ENCODE data around the gene DVL1. TPM values are rescaled to one million over a fixed set of nuclear protein-coding genes. Genes with fewer than 3 reads are reported as not detected.

DVL1 gene
- total RNA-seq, 2 experiments from 2014 or later: 37.2 to 39.2 TPM

DNA sequence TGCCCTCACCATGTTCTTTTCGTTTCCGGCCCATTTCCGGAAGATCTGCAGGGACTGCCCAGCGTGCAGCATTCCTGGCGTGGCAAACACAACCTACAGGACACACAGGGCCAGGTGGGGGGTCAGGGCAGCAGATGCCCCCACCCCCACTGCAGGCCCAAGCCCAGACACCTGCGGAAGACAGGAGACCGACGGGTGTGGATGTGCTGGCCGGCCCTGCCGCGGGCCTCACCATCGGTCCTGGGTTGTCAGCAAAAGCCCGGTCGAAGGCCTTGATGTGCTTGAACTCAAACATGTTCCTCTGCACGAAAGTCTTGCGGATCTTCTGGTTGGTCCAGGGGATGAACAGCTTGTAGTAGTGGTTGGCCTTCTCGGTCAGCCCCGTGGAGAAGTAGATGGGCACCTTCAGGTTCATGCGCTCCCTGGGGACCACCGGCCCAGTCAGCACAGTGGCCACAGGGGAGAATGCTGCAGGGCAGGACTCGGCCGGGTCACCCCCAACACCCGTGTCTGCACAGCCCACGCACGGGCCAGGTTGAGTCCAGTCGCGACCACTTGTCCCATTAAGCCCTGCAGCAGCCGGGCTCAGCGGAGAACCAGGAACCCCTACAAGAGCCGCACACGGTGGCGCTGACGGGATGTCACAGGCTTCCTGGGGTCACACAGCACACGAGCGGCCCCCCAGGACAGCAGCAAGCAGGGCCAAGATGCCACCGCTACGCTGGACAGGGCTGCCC lies 35.5 kb downstream of the DVL1 start:
- intact Hi-C loops (cut with micrococcal nuclease): no loop called here
- Mint-ChIP-seq H3K4me1 (ENCODE audit: low read depth) (no peaks in the 10 kb centered on the region), H3K36me3 (ENCODE audit: low read depth) (peaks cover 25% of the 10 kb centered on the region), H3K27ac (no peak overlapping the region), H3K4me3 (no peak overlapping the region), H3K9me3 (no peaks in the 10 kb centered on the region), H3K27me3 (no peaks in the 10 kb centered on the region)
- ChIA-PET POLR2A (interaction anchor here (0.7 to 2.1 kb wide), 4 partner anchors 9 to 32 kb away, joined by 3 to 5 read pairs (median 4); partner anchors contain the start of gene TAS1R3), CTCF (no interaction called here)
- ATAC-seq (no peak), DNase-seq (no peak)
- TF ChIP-seq CTCF (IDR thresholded peaks at IDR 0.05): no peak

DNA sequence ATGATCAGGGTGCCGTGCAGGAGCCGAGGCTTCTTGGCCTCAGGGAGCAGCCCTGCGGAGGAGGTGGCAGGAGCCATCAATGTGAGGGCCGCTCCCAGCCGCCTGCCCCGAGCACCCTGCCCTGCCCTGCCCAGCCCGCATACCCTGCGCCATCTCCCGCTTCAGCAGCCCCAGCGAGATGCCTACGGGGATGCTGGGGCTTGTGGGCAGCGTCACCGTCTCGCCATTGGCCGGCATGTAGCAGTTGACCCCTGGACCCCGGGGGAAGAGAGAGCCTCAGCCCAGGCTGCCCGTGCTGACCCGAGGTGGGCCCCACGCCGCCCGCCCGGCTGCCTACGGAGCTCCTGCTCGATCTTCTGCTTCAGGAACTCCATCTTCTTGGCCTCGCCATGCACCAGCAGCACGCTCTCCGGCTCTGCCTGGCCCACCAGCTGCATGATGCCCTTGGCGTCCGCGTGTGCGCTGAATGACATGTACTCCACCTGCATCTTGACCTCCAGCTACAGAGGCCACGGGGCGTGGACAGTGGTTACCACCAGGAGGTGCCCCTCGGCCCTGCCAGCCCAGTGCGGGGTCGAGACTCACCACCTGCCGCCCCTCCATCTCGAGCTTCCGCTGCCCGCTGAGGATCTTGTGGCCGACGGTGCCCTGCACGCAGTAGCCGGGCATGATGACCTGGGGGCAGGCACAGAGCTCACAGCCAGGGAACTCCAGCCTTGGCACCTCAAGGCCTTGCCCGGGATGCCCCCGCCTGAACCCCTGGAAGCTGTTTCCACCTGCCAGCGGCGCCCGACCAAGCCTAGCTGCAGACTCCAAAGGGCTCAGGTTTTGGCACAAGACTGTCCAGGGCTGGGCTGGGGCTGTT lies 36.5 kb downstream of the DVL1 start:
- CTCF ChIA-PET: no interaction called here
- ATAC-seq: no peak
- Mint-ChIP-seq H3K27ac (no peak overlapping the region), H3K27me3 (no peaks in the 10 kb centered on the region), H3K9me3 (no peaks in the 10 kb centered on the region), H3K4me1 (ENCODE audit: low read depth) (no peaks in the 10 kb centered on the region), H3K4me3 (no peak overlapping the region), H3K36me3 (ENCODE audit: low read depth) (peaks cover 27% of the 10 kb centered on the region)
- DNase-seq: no peak
- POLR2A ChIA-PET: interaction anchor here (1.0 to 2.1 kb wide), 4 partner anchors 10 to 29 kb away, joined by 3 to 5 read pairs (median 4); partner anchors contain the start of gene TAS1R3
- no peak for TF ChIP-seq CTCF (IDR thresholded peaks at IDR 0.05)
- intact Hi-C loops (cut with micrococcal nuclease): no loop called here

- Mint-ChIP-seq H3K36me3 (ENCODE audit: low read depth) (peaks cover 25% of the 10 kb centered on the region), H3K27ac (no peak overlapping the region), H3K9me3 (no peaks in the 10 kb centered on the region), H3K27me3 (no peaks in the 10 kb centered on the region), H3K4me1 (ENCODE audit: low read depth) (peaks cover 7% of the 10 kb centered on the region), H3K4me3 (no peak overlapping the region)
- no peak for TF ChIP-seq CTCF (IDR thresholded peaks at IDR 0.05)
- intact Hi-C loops (cut with micrococcal nuclease): no loop called here
- ATAC-seq (no peak), DNase-seq (no peak)
- POLR2A ChIA-PET: interaction anchor here (1.0 to 1.1 kb wide), 3 partner anchors 17 to 64 kb away, joined by 3 read pairs; partner anchors contain the start of gene AURKAIP1
- CTCF ChIA-PET: no interaction called here
Measured at GRCh38 chr1:1311107-1312104, 37.8 kb downstream of the DVL1 start.

DNA sequence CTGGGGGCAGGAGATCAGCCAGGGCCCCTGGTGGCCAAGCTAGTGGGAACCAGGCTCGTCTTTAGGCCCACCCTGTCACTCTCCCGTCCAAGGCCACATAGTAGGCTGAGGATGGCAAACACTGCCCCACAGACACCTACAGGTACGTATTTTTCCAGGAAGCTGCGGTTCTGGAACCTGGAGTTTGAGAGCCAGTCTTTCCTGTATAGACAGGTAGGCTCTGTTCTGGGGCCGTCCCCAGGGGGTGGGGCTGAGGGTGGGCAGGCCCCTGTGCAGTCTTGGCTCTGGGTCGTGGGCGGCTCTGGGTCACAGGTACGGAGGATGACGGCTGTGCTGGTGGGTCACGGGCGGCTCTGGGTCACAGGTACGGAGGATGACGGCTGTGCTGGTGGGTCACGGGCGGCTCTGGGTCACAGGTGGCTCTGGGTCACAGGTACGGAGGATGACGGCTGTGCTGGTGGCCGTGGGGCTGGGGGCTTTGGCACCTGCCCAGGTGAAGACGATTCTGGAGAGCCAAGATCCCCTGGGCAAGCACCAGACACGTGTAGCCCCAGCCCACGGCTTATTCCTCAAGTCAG lies 38.7 kb downstream of the DVL1 start:
- Mint-ChIP-seq H3K4me1 (ENCODE audit: low read depth) (peaks cover 15% of the 10 kb centered on the region), H3K27ac (no peak overlapping the region), H3K9me3 (no peaks in the 10 kb centered on the region), H3K4me3 (peak overlapping the region; percentile 79), H3K36me3 (ENCODE audit: low read depth) (peaks cover 23% of the 10 kb centered on the region), H3K27me3 (no peaks in the 10 kb centered on the region)
- no peak for DNase-seq
- intact Hi-C loops (cut with micrococcal nuclease): no loop called here
- ChIA-PET POLR2A (interaction anchor here (0.9 to 1.7 kb wide), 5 partner anchors 9 to 139 kb away, joined by 3 to 9 read pairs (median 6); partner anchors contain the start of gene AURKAIP1), CTCF (interaction anchor here (1.6 kb wide), 1 partner anchor 21 kb away, joined by 4 read pairs; no protein-coding TSS in a partner anchor)
- no peak for ATAC-seq
- TF ChIP-seq CTCF (IDR thresholded peaks at IDR 0.05): no peak
